ENCODE data around the gene APRT.

Gene APRT

DNA sequence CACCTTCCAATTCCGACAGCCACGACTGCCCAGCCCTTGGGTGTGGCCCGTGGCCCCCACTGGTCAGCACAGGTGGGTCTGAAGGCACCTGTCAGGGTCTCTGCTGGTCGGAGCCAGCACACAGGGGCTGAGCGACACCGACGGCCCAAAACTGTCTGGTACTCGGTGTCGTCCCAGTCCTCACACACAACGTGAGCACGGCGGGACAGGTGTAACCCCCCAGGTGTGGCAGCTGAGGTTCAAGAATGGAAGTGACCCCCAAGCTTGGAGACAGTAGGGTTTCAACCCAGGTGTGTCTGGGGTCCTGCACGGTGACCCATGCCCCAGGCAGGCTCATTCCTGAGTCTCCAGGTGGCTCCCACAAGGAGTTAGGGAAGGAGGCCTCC lies 44.0 kb upstream of the APRT start:
- no peak overlapping the region for H3K27ac ChIP-seq
- TF ChIP-seq, protein P1, sequence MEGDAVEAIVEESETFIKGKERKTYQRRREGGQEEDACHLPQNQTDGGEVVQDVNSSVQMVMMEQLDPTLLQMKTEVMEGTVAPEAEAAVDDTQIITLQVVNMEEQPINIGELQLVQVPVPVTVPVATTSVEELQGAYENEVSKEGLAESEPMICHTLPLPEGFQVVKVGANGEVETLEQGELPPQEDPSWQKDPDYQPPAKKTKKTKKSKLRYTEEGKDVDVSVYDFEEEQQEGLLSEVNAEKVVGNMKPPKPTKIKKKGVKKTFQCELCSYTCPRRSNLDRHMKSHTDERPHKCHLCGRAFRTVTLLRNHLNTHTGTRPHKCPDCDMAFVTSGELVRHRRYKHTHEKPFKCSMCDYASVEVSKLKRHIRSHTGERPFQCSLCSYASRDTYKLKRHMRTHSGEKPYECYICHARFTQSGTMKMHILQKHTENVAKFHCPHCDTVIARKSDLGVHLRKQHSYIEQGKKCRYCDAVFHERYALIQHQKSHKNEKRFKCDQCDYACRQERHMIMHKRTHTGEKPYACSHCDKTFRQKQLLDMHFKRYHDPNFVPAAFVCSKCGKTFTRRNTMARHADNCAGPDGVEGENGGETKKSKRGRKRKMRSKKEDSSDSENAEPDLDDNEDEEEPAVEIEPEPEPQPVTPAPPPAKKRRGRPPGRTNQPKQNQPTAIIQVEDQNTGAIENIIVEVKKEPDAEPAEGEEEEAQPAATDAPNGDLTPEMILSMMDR (IDR thresholded peaks at IDR 0.05), result no peak
- TF ChIP-seq ZFX (IDR thresholded peaks at IDR 0.05; ENCODE audit: borderline replicate concordance), result no peak

DNA sequence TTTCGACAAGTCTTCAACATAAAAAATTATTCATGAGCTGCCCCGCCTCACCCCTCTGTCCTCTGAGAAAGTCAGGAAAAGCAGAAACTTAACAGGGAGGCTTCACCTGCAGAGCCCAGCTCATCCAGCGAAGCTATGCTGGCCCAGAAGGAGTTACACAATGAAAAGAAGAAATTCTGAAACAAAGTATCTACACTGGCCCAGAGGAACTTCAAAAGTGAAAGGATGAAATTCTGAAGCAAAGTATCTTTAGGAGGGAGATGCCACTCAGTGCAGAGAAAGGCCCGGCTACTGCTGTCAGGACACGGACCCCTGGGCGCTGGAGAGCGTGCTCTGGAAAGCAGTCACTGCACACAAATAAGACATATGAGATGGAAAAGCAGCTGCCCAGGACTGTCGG lies 43.4 kb upstream of the APRT start:
- no peak overlapping the region for H3K27ac ChIP-seq
- no peak for TF ChIP-seq ZFX (IDR thresholded peaks at IDR 0.05; ENCODE audit: borderline replicate concordance)
- TF ChIP-seq, protein P1 (IDR thresholded peaks at IDR 0.05), result no peak

DNA sequence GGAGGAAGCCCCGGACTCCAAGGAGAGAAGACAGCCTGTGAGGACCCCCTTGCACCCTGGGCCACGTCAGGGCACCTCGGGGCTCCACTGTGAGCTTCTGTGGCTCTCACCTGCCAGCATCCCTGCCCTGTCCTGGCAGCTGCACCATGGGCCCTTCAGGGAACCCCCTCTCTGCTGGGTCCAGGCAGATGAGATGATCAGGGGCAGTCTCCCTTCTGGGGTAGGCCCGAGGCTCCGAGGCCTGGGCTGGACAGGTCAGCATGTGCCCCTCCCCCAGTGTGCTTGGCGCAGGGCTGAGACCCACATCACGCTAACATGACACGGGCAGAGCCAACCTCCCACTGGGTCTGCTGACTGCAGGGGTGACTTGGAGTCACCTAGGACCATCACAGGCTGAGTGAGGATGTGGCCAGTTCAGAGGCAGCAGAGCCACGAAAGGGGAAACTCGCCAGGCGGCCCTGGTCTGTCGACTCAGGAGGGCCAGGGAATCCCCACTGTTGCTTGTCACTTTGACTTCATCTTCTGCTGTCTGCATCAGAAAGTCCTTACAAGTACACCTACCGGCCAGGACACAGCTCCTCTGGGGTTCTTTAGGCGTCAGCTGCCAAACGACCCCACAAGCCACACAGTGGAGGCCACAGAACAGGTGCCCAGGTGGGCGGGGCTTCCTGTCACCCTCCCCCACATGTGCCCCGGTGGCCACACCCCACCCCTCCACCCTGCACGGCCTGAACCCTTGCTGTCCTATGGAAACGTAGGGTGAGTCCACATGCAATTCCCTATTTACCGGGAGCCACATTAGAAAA lies 42.8 kb upstream of the APRT start:
- H3K27ac ChIP-seq, result no peak overlapping the region
- TF ChIP-seq, protein P1 (IDR thresholded peaks at IDR 0.05), result no peak
- TF ChIP-seq ZFX (IDR thresholded peaks at IDR 0.05; ENCODE audit: borderline replicate concordance), result no peak

DNA sequence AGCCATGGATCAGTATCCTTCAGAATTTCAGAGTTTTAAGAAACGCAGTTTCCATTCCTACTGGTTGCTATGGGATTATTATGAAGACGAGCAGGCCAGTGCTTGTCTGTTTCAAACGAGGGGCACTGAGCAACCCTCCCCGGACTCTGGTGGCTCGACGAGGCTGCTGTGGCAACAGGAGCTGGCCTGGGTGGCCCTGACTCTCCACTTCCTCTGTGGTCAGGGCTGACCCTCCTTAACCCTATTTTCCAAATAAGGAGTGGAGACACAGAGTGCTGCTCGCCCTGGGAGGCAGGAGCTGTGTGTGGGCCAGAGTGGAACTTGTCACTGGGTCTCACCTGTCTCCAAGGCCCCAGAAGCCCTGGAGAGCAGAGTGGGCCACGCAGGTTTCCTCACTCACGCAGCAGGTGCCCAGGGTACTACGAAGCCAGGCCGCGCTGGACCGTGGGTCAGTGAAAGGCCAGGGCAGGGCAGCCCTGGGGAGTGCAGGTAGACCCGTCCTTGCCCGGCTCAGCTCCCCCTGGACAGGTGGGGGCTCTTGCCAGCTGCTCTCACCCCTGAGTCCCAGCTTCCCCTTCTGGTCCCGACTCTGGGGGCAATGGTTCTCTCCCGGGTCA lies 41.7 kb upstream of the APRT start:
- no peak for TF ChIP-seq ZFX (IDR thresholded peaks at IDR 0.05; ENCODE audit: borderline replicate concordance)
- TF ChIP-seq, protein P1 (IDR thresholded peaks at IDR 0.05), result no peak
- H3K27ac ChIP-seq, result no peak overlapping the region

DNA sequence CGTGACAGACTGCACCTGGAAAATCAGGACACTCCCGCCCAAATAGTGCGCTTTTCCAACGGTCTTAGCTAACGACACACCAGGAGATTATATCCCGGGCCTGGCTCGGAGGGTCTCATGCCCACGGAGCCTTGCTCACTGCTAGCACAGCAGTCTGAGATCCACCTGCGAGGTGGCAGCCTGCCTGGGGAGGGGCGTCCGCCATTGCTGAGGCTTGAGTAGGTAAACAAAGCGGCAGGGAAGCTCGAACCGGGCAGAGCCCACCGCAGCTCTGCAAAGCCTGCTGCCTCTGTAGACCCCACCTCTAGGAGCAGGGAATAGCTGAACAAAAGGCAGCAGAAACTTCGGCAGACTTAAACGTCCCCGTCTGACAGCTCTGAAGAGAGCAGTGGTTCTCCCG lies 39.9 kb upstream of the APRT start:
- H3K27ac ChIP-seq, result no peak overlapping the region
- TF ChIP-seq ZFX (IDR thresholded peaks at IDR 0.05; ENCODE audit: borderline replicate concordance), result no peak
- TF ChIP-seq, protein P1 (IDR thresholded peaks at IDR 0.05), result no peak

DNA sequence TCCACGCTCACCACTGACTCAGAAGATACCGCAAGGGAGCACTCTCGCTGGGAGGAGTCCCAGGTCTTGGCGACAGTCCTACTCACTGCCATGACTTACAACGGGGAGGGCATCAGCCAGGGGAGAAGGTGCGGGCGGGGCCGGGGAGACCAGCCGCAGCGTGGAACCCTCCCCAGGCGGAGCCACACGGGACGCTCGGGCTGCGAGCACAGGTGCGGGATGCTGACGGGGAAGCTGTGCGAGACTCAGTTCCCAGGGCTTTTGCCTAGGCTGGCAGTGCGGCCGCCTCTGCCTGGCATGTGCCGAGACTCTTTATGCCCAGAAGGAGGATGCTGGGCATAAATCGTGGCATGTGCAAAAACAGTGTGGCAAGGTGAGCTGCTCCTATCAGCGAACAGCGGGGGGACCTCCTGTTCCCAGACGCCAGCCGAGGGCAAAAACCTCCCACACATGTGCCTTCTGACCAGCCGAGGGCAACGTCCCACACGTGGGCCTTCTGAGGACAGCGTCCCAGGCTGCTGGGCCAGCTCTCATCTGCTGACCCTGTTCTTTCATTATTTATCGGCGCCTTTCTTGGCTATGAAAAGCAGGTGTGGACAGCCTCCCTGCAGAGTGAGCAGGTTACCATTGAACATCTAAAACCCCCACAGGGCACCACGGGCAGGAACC lies 38.9 kb upstream of the APRT start:
- TF ChIP-seq ZFX (IDR thresholded peaks at IDR 0.05; ENCODE audit: borderline replicate concordance), result no peak
- TF ChIP-seq, protein P1 (IDR thresholded peaks at IDR 0.05), result no peak

DNA sequence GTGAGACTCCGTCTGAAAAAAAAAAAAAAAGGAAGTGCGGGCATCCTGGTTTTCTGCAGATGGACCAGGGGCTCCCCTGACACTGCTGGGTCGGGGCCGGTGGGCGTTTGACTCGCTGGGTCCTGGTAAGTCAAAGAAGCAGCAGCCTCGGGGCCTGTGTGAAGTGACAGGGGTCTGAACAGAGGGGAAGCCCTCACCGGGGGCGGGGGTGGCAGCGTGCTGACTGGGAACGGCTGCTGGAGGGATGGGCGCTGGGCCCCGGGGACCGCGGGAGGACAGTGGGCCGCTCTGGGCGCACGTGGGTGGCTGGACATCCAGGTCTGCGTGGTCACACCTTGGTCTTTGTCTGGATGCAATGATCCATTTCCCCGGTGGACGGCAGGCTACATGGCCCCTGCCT lies 36.8 kb upstream of the APRT start:
- no peak for TF ChIP-seq ZFX (IDR thresholded peaks at IDR 0.05; ENCODE audit: borderline replicate concordance)
- TF ChIP-seq, protein P1 (IDR thresholded peaks at IDR 0.05), result no peak
- H3K27ac ChIP-seq, result no peak overlapping the region

More for the DNA sequence above, 38.9 kb upstream of the APRT start:
- H3K27ac ChIP-seq, result no peak overlapping the region

All from 22Rv1 (cell line).